H9 (cell line): ENCODE data around the gene FBXO10. TPM values are rescaled to one million over a fixed set of nuclear protein-coding genes. Genes with fewer than 3 reads are reported as not detected.

Source experiments
- DNase-seq: peaks from one replicate; pipeline ENCODE4 v3.0.0-alpha.2; 2017
- H2AFZ ChIP-seq: one replicate; pipeline ENCODE4 v1.6.1; 2013; ENCODE audit warnings: mild to moderate bottlenecking, low read length, control low read depth, moderate library complexity
- H2AK5ac ChIP-seq: 2 replicates; pipeline ENCODE4 v1.6.1; 2013; ENCODE audit warnings: low read length, control low read depth, mixed read lengths; ENCODE audit not compliant: insufficient read length
- H2BK120ac ChIP-seq: one replicate; pipeline ENCODE4 v1.6.1; 2013; ENCODE audit warnings: low read depth, mild to moderate bottlenecking, low read length, control low read depth, inconsistent platforms; ENCODE audit not compliant: poor library complexity, severe bottlenecking
- H2BK12ac ChIP-seq: 2 replicates; pipeline ENCODE4 v1.6.1; 2013; ENCODE audit warnings: low read length, control low read depth, mixed read lengths, low read depth; ENCODE audit not compliant: insufficient read length
- H2BK15ac ChIP-seq: 2 replicates; pipeline ENCODE4 v1.6.1; 2013; ENCODE audit warnings: low read depth, low read length, control low read depth
- H2BK20ac ChIP-seq: one replicate; pipeline ENCODE4 v1.6.1; 2013; ENCODE audit warnings: low read depth, mild to moderate bottlenecking, low read length, control low read depth, inconsistent platforms; ENCODE audit not compliant: poor library complexity, severe bottlenecking
- H2BK5ac ChIP-seq: 2 replicates; pipeline ENCODE4 v1.6.1; 2013; ENCODE audit warnings: low read length, control low read depth, mixed read lengths; ENCODE audit not compliant: insufficient read length
- H3K14ac ChIP-seq: 2 replicates; pipeline ENCODE4 v1.6.1; 2013; ENCODE audit warnings: low read length, control low read depth; ENCODE audit not compliant: insufficient read depth
- H3K18ac ChIP-seq: 2 replicates; pipeline ENCODE4 v1.6.1; 2013; ENCODE audit warnings: low read depth, mild to moderate bottlenecking, mixed read lengths, low read length, control low read depth; ENCODE audit not compliant: insufficient read length
- H3K23ac ChIP-seq: 2 replicates; pipeline ENCODE4 v1.6.1; 2013; ENCODE audit warnings: low read length, control low read depth, mixed read lengths, low read depth; ENCODE audit not compliant: insufficient read length
- H3K23me2 ChIP-seq: 2 replicates; pipeline ENCODE4 v1.6.1; 2013; ENCODE audit warnings: low read depth, mild to moderate bottlenecking, mixed read lengths, low read length, control low read depth; ENCODE audit not compliant: insufficient read length, poor library complexity, severe bottlenecking
- H3K27ac ChIP-seq: 2 replicates; pipeline ENCODE4 v1.5.1; 2013; ENCODE audit warnings: low read length, control low read depth, mixed read lengths, low read depth; ENCODE audit not compliant: insufficient read length
- H3K27me3 ChIP-seq: 2 replicates; pipeline ENCODE4 v1.6.1; 2013; ENCODE audit warnings: low read length, control low read depth, inconsistent platforms; ENCODE audit not compliant: insufficient read depth
- H3K4ac ChIP-seq: 2 replicates; pipeline ENCODE4 v1.6.1; 2013; ENCODE audit warnings: low read depth, mild to moderate bottlenecking, control low read depth, inconsistent platforms, low read length, moderate library complexity
- H3K4me1 ChIP-seq: 2 replicates; pipeline ENCODE4 v1.6.1; 2013; ENCODE audit warnings: low read length, control low read depth, inconsistent platforms; ENCODE audit not compliant: insufficient read depth
- H3K4me2 ChIP-seq: 2 replicates; pipeline ENCODE4 v1.6.1; 2013; ENCODE audit warnings: low read length, control low read depth, mixed read lengths; ENCODE audit not compliant: insufficient read length, insufficient read depth
- H3K56ac ChIP-seq: 2 replicates; pipeline ENCODE4 v1.6.1; 2013; ENCODE audit warnings: low read depth, mild to moderate bottlenecking, mixed read lengths, low read length, control low read depth; ENCODE audit not compliant: insufficient read length
- H3K79me1 ChIP-seq: 2 replicates; pipeline ENCODE4 v1.6.1; 2013; ENCODE audit warnings: low read depth, mild to moderate bottlenecking, moderate library complexity, low read length, control low read depth, inconsistent platforms; ENCODE audit not compliant: insufficient read depth, poor library complexity, severe bottlenecking
- H3K79me2 ChIP-seq: 2 replicates; pipeline ENCODE4 v1.6.1; 2013; ENCODE audit warnings: low read length, control low read depth, inconsistent platforms; ENCODE audit not compliant: insufficient read depth
- H3K9ac ChIP-seq: 2 replicates; pipeline ENCODE4 v1.6.1; 2013; ENCODE audit warnings: low read length, control low read depth, mixed read lengths; ENCODE audit not compliant: insufficient read length; ENCODE audit errors: extremely low read depth
- H3K9me3 ChIP-seq: one replicate; pipeline ENCODE4 v1.6.1; 2013; ENCODE audit warnings: low read depth, low read length, inconsistent platforms; ENCODE audit not compliant: control insufficient read depth
- H3T11ph ChIP-seq: one replicate; pipeline ENCODE4 v1.6.1; 2013; ENCODE audit warnings: mild to moderate bottlenecking, low read length, control low read depth, inconsistent platforms
- H4K20me1 ChIP-seq: one replicate; pipeline ENCODE4 v1.6.1; 2013; ENCODE audit not compliant: control insufficient read depth, insufficient read length, insufficient read depth
- H4K5ac ChIP-seq: 2 replicates; pipeline ENCODE4 v1.6.1; 2013; ENCODE audit warnings: low read depth, mild to moderate bottlenecking, mixed read lengths, low read length, control low read depth; ENCODE audit not compliant: insufficient read length
- H4K8ac ChIP-seq: replicated peaks from 2 replicates; pipeline ENCODE4 v1.6.1; 2013; ENCODE audit warnings: low read length, control low read depth, mixed read lengths, low read depth; ENCODE audit not compliant: insufficient read length
- H4K91ac ChIP-seq: 2 replicates; pipeline ENCODE4 v1.6.1; 2013; ENCODE audit warnings: low read depth, mild to moderate bottlenecking, moderate library complexity, mixed read lengths, low read length, control low read depth; ENCODE audit not compliant: insufficient read length
- H3K27ac Mint-ChIP-seq, 3 experiments: 2 replicates in 2 of 3; 3 replicates in 1 of 3; pipeline ENCODE4 v1.8.0; 2020 to 2021; ENCODE audit warnings: mixed read lengths in 3 of 3, mild to moderate bottlenecking in 1 of 3, moderate library complexity in 1 of 3
- H3K27me3 Mint-ChIP-seq: 2 replicates; pipeline ENCODE4 v1.8.0; 2021; ENCODE audit warnings: low read depth, mild to moderate bottlenecking, moderate library complexity, mixed read lengths
- H3K36me3 Mint-ChIP-seq, 3 experiments: 2 replicates in 2 of 3; 3 replicates in 1 of 3; pipeline ENCODE4 v1.8.0; 2020 to 2021; ENCODE audit warnings: low read depth in 3 of 3, mixed read lengths in 3 of 3; ENCODE audit not compliant: insufficient read depth in 1 of 3
- H3K4me1 Mint-ChIP-seq, 2 experiments: 2 replicates each; pipeline ENCODE4 v1.8.0; 2020; ENCODE audit warnings: mixed read lengths in 2 of 2
- H3K4me3 Mint-ChIP-seq, 2 experiments: 2 replicates in 1 of 2; 3 replicates in 1 of 2; pipeline ENCODE4 v1.8.0; 2020 to 2021; ENCODE audit warnings: mild to moderate bottlenecking in 2 of 2, mixed read lengths in 2 of 2, moderate library complexity in 1 of 2
- H3K9me3 Mint-ChIP-seq, 2 experiments: 2 replicates in 1 of 2; 3 replicates in 1 of 2; pipeline ENCODE4 v1.8.0; 2020; ENCODE audit warnings: mild to moderate bottlenecking in 2 of 2, mixed read lengths in 2 of 2, moderate library complexity in 1 of 2
- CTCF ChIP-seq: fragments of 200-600 bp; sonication (generic); conservative IDR thresholded peaks from 3 replicates; pipeline ENCODE4 v1.8.0; 2021; ENCODE audit warnings: antibody characterized with exemption, mild to moderate bottlenecking
- WGBS: extraction: QIAGEN DNeasy Blood & Tissue Kit; methylation state at CpG from one replicate; pipeline ENCODE4 v1.1.7; 2013; ENCODE audit warnings: missing lambda C conversion rate, low lambda C conversion rate, mixed read lengths; ENCODE audit not compliant: insufficient read length; ENCODE audit errors: extremely low coverage; 5-methylcytosine and 5-hydroxymethylcytosine counted together
- total RNA-seq: library from RNA; stranded (reverse); gene quantifications from 2 replicates; pipeline ENCODE4 v1.2.1, GENCODE V29; 2021

FBXO10 gene
- total RNA-seq, 1 experiment from 2014 or later = 16.8 TPM

- Mint-ChIP-seq H3K9me3 (no peaks in the 10 kb centered on the region), H3K4me1 (peaks cover 20% of the 10 kb centered on the region in 2 experiments), H3K4me3 (peak overlapping the region; percentile 88 to 96), H3K27me3 (no peaks in the 10 kb centered on the region), H3K36me3 (peaks cover 17 to 46% (median 31%) of the 10 kb centered on the region in 3 experiments), H3K27ac (peak overlapping the region in 2 of 3 experiments; percentile 91 to 92; a peak in 4 of 7 replicates)
- DNase-seq = no peak
- Histone ChIP-seq H3K27me3 (no peaks in the 10 kb centered on the region), H2BK20ac (no peak overlapping the region), H4K5ac (no peak overlapping the region), H4K91ac (no peak overlapping the region), H2AFZ (no peak overlapping the region), H3K56ac (no peak overlapping the region), H3K23ac (no peak overlapping the region), H3K23me2 (peaks cover 9% of the 10 kb centered on the region), H3K14ac (peak overlapping the region; percentile 73; the same call in 1 of the 2 replicates), H3K79me2 (peaks cover 11% of the 10 kb centered on the region; the same call in 1 of the 2 replicates), H4K20me1 (no peaks in the 10 kb centered on the region), H3K18ac (no peak overlapping the region), H4K8ac (no peak overlapping the region), H3K9me3 (no peaks in the 10 kb centered on the region), H2BK120ac (no peak overlapping the region), H3K4me1 (peaks cover 8% of the 10 kb centered on the region), H2BK12ac (no peak overlapping the region), H2AK5ac (no peak overlapping the region), H3K9ac (peak overlapping the region; percentile 59), H3K79me1 (peaks cover 14% of the 10 kb centered on the region), H3K27ac (no peak overlapping the region), H3T11ph (no peak overlapping the region), H2BK15ac (no peak overlapping the region), H3K4ac (no peak overlapping the region), H3K4me2 (peak overlapping the region; percentile 98), H2BK5ac (no peak overlapping the region)
- WGBS = no CpG with 5 or more reads among the region's 7 CpGs
- TF ChIP-seq CTCF = no peak
Observed at GRCh38 chr9:37486616-37487548, 89.3 kb downstream of the FBXO10 start.
